HCT116 (cell line): ENCODE data around the gene ZNF660. TPM values are rescaled to one million over a fixed set of nuclear protein-coding genes. Genes with fewer than 3 reads are reported as not detected.

ENCODE experiments used
- ATAC-seq: fragments of 200-7000 bp; cut with Tn5 transposase; 2 replicates; pipeline ENCODE4 v1.9.1; 2020; ENCODE audit warnings: mild to moderate bottlenecking, moderate library complexity
- BruUV-seq: library from RNA; stranded (reverse); fragments of 400-500 nt; replicated peaks from 2 replicates; lab custom pipeline; 2021; lab: Mats Ljungman, UMichigan
- CTCF ChIA-PET: fragments of 300-600 bp; sonication (Branson Sonifier 250); formaldehyde crosslinking; loops from one replicate; lab custom pipeline; 2021; ENCODE audit warnings: antibody characterized with exemption; lab: Charles Lee
- POLR2A ChIA-PET: fragments of 300-600, 350-600 bp; sonication (Branson Sonifier 250); formaldehyde crosslinking; loops from one replicate; lab custom pipeline; 2021; ENCODE audit warnings: antibody characterized with exemption; lab: Charles Lee
- RAD21 ChIA-PET, 2 experiments: fragments of 300-600 bp; sonication (Branson Sonifier 250); formaldehyde crosslinking; loops; one replicate each; lab custom pipeline; 2023; ENCODE audit warnings: low total read pairs in 2 of 2; ENCODE audit not compliant: uncharacterized antibody in 2 of 2, unreplicated experiment in 2 of 2, low non-redundant PET in 1 of 2; lab: Charles Lee
- DNase-seq: peaks from one replicate; pipeline ENCODE4 v3.0.0-alpha.2; 2010; ENCODE audit warnings: low read depth, low spot score
- H2AFZ ChIP-seq: fragments of 200-600 bp; shearing (Covaris generic), sonication (generic); 2 replicates; pipeline ENCODE4 v1.6.1; 2017; ENCODE audit warnings: low read depth, mixed run types, mixed read lengths, antibody characterized with exemption, low read length; ENCODE audit not compliant: poor library complexity, severe bottlenecking
- H3K27ac ChIP-seq: 2 replicates; pipeline ENCODE4 v1.5.1; 2012; ENCODE audit warnings: low read depth, low read length
- H3K27me3 ChIP-seq: fragments of 200-600 bp; sonication (generic); 2 replicates; pipeline ENCODE4 v1.6.1; 2016; ENCODE audit warnings: mixed run types, low read length, mixed read lengths; ENCODE audit not compliant: insufficient read depth
- H3K36me3 ChIP-seq, 2 experiments: fragments of 200-500 bp in 1 of 2; fragments of 200-600 bp in 1 of 2; sonication (Bioruptor generic) in 1 of 2; sonication (generic) in 1 of 2; 2 replicates each; pipeline versions ENCODE4 v1.5.1 to v1.6.1; 2014 to 2016; ENCODE audit warnings: low read length in 2 of 2, inconsistent platforms in 1 of 2, mixed read lengths in 1 of 2, mixed run types in 1 of 2; ENCODE audit not compliant: insufficient read depth in 2 of 2, control insufficient read depth in 1 of 2
- H3K4me1 ChIP-seq, 2 experiments: fragments of 200-600 bp in 1 of 2; sonication (generic) in 1 of 2; 2 replicates each; pipeline versions ENCODE4 v1.5.1 to v1.6.1; 2012 to 2017; ENCODE audit warnings: low read length in 2 of 2, inconsistent platforms in 1 of 2, mild to moderate bottlenecking in 1 of 2, mixed read lengths in 1 of 2, mixed run types in 1 of 2, moderate library complexity in 1 of 2; ENCODE audit not compliant: insufficient read depth in 2 of 2, control insufficient read depth in 1 of 2
- H3K4me2 ChIP-seq: fragments of 200-600 bp; sonication (generic); 2 replicates; pipeline ENCODE4 v1.6.1; 2017; ENCODE audit warnings: mixed run types, low read length, mixed read lengths
- H3K4me3 ChIP-seq, 2 experiments: fragments of 200-600 bp in 1 of 2; sonication (generic) in 1 of 2; replicated peaks in 1 of 2; 2 replicates each; pipeline ENCODE4 v1.5.1; 2011 to 2016; ENCODE audit warnings: low read length in 2 of 2, control low read depth in 1 of 2, low read depth in 1 of 2, mild to moderate bottlenecking in 1 of 2, mixed read lengths in 1 of 2, mixed run types in 1 of 2
- H3K79me2 ChIP-seq: fragments of 200-600 bp; sonication (generic); 2 replicates; pipeline ENCODE4 v1.6.1; 2017; ENCODE audit warnings: mild to moderate bottlenecking, mixed run types, low read length, moderate library complexity, mixed read lengths; ENCODE audit not compliant: insufficient read depth
- H3K9ac ChIP-seq: fragments of 200-600 bp; sonication (generic); 2 replicates; pipeline ENCODE4 v1.6.1; 2016; ENCODE audit warnings: low read length, mixed read lengths
- H3K9me2 ChIP-seq: fragments of 200-600 bp; sonication (generic), shearing (Covaris generic); 2 replicates; pipeline ENCODE4 v1.6.1; 2017; ENCODE audit warnings: mixed run types, mild to moderate bottlenecking, moderate library complexity; ENCODE audit not compliant: insufficient read depth
- H3K9me3 ChIP-seq, 2 experiments: fragments of 200-500 bp in 1 of 2; fragments of 200-600 bp in 1 of 2; sonication (Bioruptor generic) in 1 of 2; sonication (generic) in 1 of 2; 2 replicates each; pipeline ENCODE4 v1.6.1; 2014 to 2017; ENCODE audit warnings: low read length in 2 of 2, mixed read lengths in 2 of 2, inconsistent platforms in 1 of 2, low read depth in 1 of 2, mild to moderate bottlenecking in 1 of 2, mixed run types in 1 of 2, moderate library complexity in 1 of 2; ENCODE audit not compliant: control insufficient read depth in 1 of 2, insufficient read depth in 1 of 2
- H4K20me1 ChIP-seq: fragments of 200-600 bp; sonication (generic), shearing (Covaris generic); 2 replicates; pipeline ENCODE4 v1.6.1; 2017; ENCODE audit warnings: mixed run types, mild to moderate bottlenecking, moderate library complexity; ENCODE audit not compliant: insufficient read depth
- CBX3 ChIP-seq: IDR thresholded peaks from 2 replicates; pipeline ENCODE4 v1.6.1; 2012; ENCODE audit warnings: low read depth
- EGR1 ChIP-seq: IDR thresholded peaks from 2 replicates; pipeline ENCODE4 v1.6.1; 2012; ENCODE audit warnings: low read depth
- ELF1 ChIP-seq: IDR thresholded peaks from 2 replicates; pipeline ENCODE4 v1.6.1; 2012; ENCODE audit warnings: low read depth, borderline replicate concordance
- EZH2phosphoT487 ChIP-seq: fragments of 200-600 bp; IDR thresholded peaks from 2 replicates; pipeline ENCODE4 v1.6.1; 2018; ENCODE audit warnings: antibody characterized with exemption, borderline replicate concordance
- FOSL1 ChIP-seq: IDR thresholded peaks from 2 replicates; pipeline ENCODE4 v1.6.1; 2012; ENCODE audit warnings: low read depth
- JUND ChIP-seq: IDR thresholded peaks from 2 replicates; pipeline ENCODE4 v1.6.1; 2012
- POLR2A ChIP-seq: IDR thresholded peaks from 2 replicates; pipeline ENCODE4 v1.7.0; 2011; ENCODE audit warnings: borderline replicate concordance; ENCODE audit not compliant: insufficient read depth, insufficient read length; ENCODE audit errors: extremely low read depth
- POLR2AphosphoS5 ChIP-seq: IDR thresholded peaks from 2 replicates; pipeline ENCODE4 v1.6.1; 2011; ENCODE audit warnings: mild to moderate bottlenecking, low read depth, low read length, moderate library complexity
- RAD21 ChIP-seq: IDR thresholded peaks from 2 replicates; pipeline ENCODE4 v1.6.1; 2012; ENCODE audit warnings: low read depth, mild to moderate bottlenecking
- SIN3A ChIP-seq: IDR thresholded peaks from 2 replicates; pipeline ENCODE4 v1.6.1; 2012; ENCODE audit warnings: low read depth
- SP1 ChIP-seq: IDR thresholded peaks from 2 replicates; pipeline ENCODE4 v1.6.1; 2012; ENCODE audit warnings: low read depth
- SRF ChIP-seq: IDR thresholded peaks from 2 replicates; pipeline ENCODE4 v1.6.1; 2012; ENCODE audit warnings: low read depth
- YY1 ChIP-seq: IDR thresholded peaks from 2 replicates; pipeline ENCODE4 v1.6.1; 2011; ENCODE audit warnings: low read length, low read depth, moderate library complexity, mild to moderate bottlenecking; ENCODE audit not compliant: insufficient replicate concordance; ENCODE audit errors: extremely low read depth
- ZFX ChIP-seq: fragments of 450-650 bp; IDR thresholded peaks from 2 replicates; pipeline ENCODE4 v1.6.1; 2017
- ZNF274 ChIP-seq: fragments of 200-500 bp; sonication (Bioruptor generic); IDR thresholded peaks from 2 replicates; pipeline ENCODE4 v1.6.1; 2014; ENCODE audit warnings: mild to moderate bottlenecking, low read depth, low read length, inconsistent platforms
- intact Hi-C: fragments of 100-400 bp; cut with micrococcal nuclease; formaldehyde crosslinking; loops from 2 replicates; pipeline ENCODE4 v1.10.0; 2022
- total RNA-seq: library from RNA; stranded (reverse); gene quantifications from one replicate; pipeline ENCODE4 v1.2.1, GENCODE V29; 2021; ENCODE audit not compliant: unreplicated experiment
- TF ChIP-seq, protein P1 (sequence below): IDR thresholded peaks from 2 replicates; pipeline ENCODE4 v1.6.1; 2012

Gene ZNF660
- total RNA-seq, 1 experiment from 2014 or later = not detected

DNA sequence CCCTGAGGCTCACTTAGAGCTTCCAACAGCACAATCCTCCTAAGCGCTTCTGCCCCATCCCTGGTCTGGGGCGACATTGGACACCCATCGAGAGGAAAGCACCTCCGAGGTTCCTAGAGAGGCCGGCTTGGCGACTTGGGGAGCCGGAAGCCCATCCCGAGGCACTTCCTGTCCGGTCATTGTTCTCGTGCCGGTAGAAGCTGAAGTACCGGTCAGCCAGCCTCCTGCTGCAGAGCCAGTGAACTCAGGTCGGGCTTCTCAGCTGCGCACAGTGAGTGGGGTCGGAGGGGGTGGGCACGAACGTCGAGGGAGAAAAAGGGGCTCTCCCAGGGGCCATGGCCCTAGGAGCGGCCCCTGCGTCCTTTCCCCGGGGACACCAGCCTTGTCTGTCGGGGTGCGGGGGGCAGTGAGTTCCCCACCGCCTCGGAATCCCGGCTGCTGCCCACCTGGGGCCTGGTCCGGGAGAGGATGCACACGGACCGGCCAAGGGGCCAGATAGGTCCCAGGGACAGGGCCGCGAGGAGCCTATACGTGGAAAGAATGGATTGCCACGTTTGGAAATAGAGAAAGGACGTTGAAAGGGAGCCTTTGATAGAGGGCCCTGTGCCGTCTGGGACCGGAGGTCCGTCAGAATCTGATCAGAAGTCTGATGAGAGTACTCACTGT lies 63.9 kb downstream of the ZNF660 start, which contains the start of gene ZNF35:
Gene ZNF35, plus strand, starts transcription at position 169 of the 666 bp plus-strand sequence. CDS start 2,336 bp downstream, outside the sequence.
- POLR2A ChIA-PET = interaction anchor here (1.2 kb wide), 1 partner anchor 24 kb away, joined by 5 read pairs; the partner anchor contains the start of gene ZNF197
- H3K9ac ChIP-seq = peak within 1 kb of the TSS; percentile 80
- peak; percentile 87 for DNase-seq
- peaks cover 4 to 9% of the 10 kb centered on the region in 2 experiments; a peak in 2 of 4 replicates for H3K4me1 ChIP-seq
- peaks cover 1 to 3% of the 10 kb centered on the region in 2 experiments; a peak in 2 of 4 replicates for H3K9me3 ChIP-seq
- H4K20me1 ChIP-seq = no peaks in the 10 kb centered on the region
- TF ChIP-seq SP1 (peak; percentile 43), YY1 (peak; percentile 80), SIN3A (peak; percentile 93), JUND (0 out of 2 replicates have a peak, but pooled peaks have one; percentile 24), ELF1 (peak; percentile 56), RAD21 (no peak), EZH2phosphoT487 (no peak), POLR2AphosphoS5 (peak; percentile 86), EGR1 (0 out of 2 replicates have a peak, but pooled peaks have one; percentile 11), POLR2A (peak; percentile 49), ZNF274 (no peak), SRF (peak; percentile 45; the same call in 1 of the 2 replicates), CBX3 (peak; percentile 53; the same call in 1 of the 2 replicates), ZFX (peak; percentile 62; the same call in 1 of the 2 replicates), FOSL1 (no peak)
- TF ChIP-seq, protein P1, sequence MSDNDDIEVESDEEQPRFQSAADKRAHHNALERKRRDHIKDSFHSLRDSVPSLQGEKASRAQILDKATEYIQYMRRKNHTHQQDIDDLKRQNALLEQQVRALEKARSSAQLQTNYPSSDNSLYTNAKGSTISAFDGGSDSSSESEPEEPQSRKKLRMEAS = peak; percentile 74
- H3K79me2 ChIP-seq = peaks cover 25% of the 10 kb centered on the region
- H2AFZ ChIP-seq = peak within 1 kb of the TSS; percentile 64
- BruUV-seq = TSS peak; percentile 66
- H3K9me2 ChIP-seq = no peaks in the 10 kb centered on the region
- H3K27ac ChIP-seq = peak within 1 kb of the TSS; percentile 52
- H3K4me2 ChIP-seq = peak within 1 kb of the TSS; percentile 87
- no peaks in the 10 kb centered on the region for H3K27me3 ChIP-seq
- peak within 1 kb of the TSS; percentile 96 to 98 for H3K4me3 ChIP-seq
- CTCF ChIA-PET = no interaction called here
- peak; percentile 98 for ATAC-seq
- H3K36me3 ChIP-seq = peaks cover 24 to 29% of the 10 kb centered on the region in 2 experiments
- intact Hi-C loops = loop anchor here (1.0 to 10.0 kb wide), 2 partner anchors 23 to 266 kb away; partner anchors contain the start of gene ZNF197
- RAD21 ChIA-PET = no interaction called here

Other genes starting within 250 kb of the ZNF660 start
- gene TCAIM, start 246.2 kb upstream of the ZNF660 start, total RNA-seq = 18.4 TPM
- 19.9 TPM for gene ZNF445, start 107.3 kb upstream of the ZNF660 start, total RNA-seq
- gene ZKSCAN7, start 29.8 kb upstream of the ZNF660 start, total RNA-seq = not detected
- 16.5 TPM for gene ZNF197, start 40.1 kb downstream of the ZNF660 start, total RNA-seq
- gene ZNF35, start 63.8 kb downstream of the ZNF660 start, total RNA-seq = 7.9 TPM
- 1.5 TPM for gene ZNF502, start 127.7 kb downstream of the ZNF660 start, total RNA-seq
- 0.12 TPM for gene ZNF501, start 144.7 kb downstream of the ZNF660 start, total RNA-seq
- gene KIAA1143, start 176.7 kb downstream of the ZNF660 start, total RNA-seq = 32.2 TPM
- 20.9 TPM for gene KIF15, start 176.8 kb downstream of the ZNF660 start, total RNA-seq